Fibroblast of pulmonary artery (primary cell): ENCODE results near the gene PRSS57.

Experiments
- DNase-seq: peaks from one replicate; pipeline ENCODE4 v3.0.0-alpha.2; 2010; ENCODE audit warnings: low read depth
- H3K4me3 ChIP-seq: replicated peaks from 2 replicates; pipeline ENCODE4 v1.5.1; 2011; ENCODE audit warnings: low read depth, mild to moderate bottlenecking, control low read depth, low read length, moderate library complexity
- TF ChIP-seq, protein P1 (sequence below): IDR thresholded peaks from 2 replicates; pipeline ENCODE4 v1.5.1; 2011; ENCODE audit warnings: mild to moderate bottlenecking, control low read depth, low read length, inconsistent platforms; ENCODE audit errors: missing control alignments

The PRSS57 gene

GRCh38 chr19:647566-648284, 47.5 kb downstream of the PRSS57 start:
- DNase-seq: no peak
- TF ChIP-seq, protein P1, sequence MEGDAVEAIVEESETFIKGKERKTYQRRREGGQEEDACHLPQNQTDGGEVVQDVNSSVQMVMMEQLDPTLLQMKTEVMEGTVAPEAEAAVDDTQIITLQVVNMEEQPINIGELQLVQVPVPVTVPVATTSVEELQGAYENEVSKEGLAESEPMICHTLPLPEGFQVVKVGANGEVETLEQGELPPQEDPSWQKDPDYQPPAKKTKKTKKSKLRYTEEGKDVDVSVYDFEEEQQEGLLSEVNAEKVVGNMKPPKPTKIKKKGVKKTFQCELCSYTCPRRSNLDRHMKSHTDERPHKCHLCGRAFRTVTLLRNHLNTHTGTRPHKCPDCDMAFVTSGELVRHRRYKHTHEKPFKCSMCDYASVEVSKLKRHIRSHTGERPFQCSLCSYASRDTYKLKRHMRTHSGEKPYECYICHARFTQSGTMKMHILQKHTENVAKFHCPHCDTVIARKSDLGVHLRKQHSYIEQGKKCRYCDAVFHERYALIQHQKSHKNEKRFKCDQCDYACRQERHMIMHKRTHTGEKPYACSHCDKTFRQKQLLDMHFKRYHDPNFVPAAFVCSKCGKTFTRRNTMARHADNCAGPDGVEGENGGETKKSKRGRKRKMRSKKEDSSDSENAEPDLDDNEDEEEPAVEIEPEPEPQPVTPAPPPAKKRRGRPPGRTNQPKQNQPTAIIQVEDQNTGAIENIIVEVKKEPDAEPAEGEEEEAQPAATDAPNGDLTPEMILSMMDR: no peak
- H3K4me3 ChIP-seq: no peak overlapping the region

GRCh38 chr19:646779-647565, 48.3 kb downstream of the PRSS57 start:
- DNase-seq: no peak
- no peak overlapping the region for H3K4me3 ChIP-seq
- TF ChIP-seq, protein P1: no peak

DNA sequence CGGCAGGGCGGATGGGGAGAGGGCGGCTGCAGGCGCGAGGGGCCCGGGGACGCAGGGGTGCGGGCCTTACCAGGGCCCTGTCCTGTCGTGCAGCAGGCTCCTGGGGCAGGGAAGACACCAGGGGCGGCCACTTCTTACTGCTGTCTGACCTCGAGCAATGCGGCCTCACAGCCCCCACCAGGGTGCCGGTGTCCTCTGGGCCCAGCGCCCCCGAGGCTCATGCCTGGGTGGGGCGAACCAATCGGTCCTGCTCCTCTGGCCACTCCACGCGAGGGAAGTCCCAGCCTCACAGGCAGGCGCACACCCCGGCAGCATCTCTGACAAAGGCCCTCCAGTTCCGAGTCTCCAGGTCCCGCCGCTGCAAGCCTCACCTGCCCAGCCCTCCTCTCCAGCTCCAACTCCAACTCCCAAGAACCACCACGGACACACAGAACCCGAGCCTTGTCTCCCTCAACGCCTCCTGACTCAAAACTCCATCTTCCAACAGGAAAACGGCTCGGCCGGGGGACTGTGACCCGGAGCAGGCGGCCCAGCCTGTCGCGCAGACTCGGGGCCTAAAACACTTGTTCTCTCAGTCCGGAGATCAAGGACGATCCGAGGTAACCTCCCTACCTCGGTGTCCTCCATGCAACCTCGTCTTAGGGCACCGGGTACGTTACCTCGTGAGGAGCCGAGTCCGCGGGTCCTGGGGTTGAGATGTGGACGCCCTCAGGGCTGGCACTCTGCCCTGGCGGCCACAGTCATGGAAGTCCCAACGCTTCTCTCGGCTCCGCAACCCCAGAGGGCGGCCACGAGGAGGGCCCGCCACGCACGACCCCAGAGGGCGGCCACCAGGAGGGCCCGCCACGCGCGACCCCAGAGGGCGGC, 49.1 kb downstream of the PRSS57 start:
- H3K4me3 ChIP-seq: no peak overlapping the region
- no peak for DNase-seq
- TF ChIP-seq, protein P1: no peak

- no peak overlapping the region for H3K4me3 ChIP-seq
- TF ChIP-seq, protein P1: no peak
- DNase-seq: no peak
These were observed 50.5 kb downstream of the PRSS57 start for GRCh38 chr19:644789-645188.

GRCh38 chr19:644363-644762, 50.9 kb downstream of the PRSS57 start:
- no peak for DNase-seq
- H3K4me3 ChIP-seq: no peak overlapping the region
- TF ChIP-seq, protein P1: no peak

GRCh38 chr19:643736-644135, 51.5 kb downstream of the PRSS57 start:
- TF ChIP-seq, protein P1: no peak
- H3K4me3 ChIP-seq: no peak overlapping the region
- DNase-seq: no peak
